H1 (cell line): ENCODE results near the gene MYRIP. TPM values are rescaled to one million over a fixed set of nuclear protein-coding genes. Genes with fewer than 3 reads are reported as not detected.

Experiments
- CTCF ChIA-PET: fragments of 300-600 bp; sonication (Branson Sonifier 250); formaldehyde crosslinking; loops from one replicate; lab custom pipeline; 2021; ENCODE audit not compliant: partially characterized antibody; lab: Charles Lee
- POLR2A ChIA-PET: fragments of 300-600 bp; sonication (Branson Sonifier 250); formaldehyde crosslinking; loops from one replicate; lab custom pipeline; 2021; ENCODE audit warnings: inconsistent platforms; ENCODE audit not compliant: partially characterized antibody; lab: Charles Lee
- DNase-seq, 2 experiments: peaks; one replicate each; pipeline versions ENCODE4 v3.0.0 to v3.0.0-alpha.2; 2010 to 2022; ENCODE audit warnings: low spot score in 2 of 2, low read depth in 1 of 2, mixed read lengths in 1 of 2
- FAIRE-seq: peaks from 2 replicates; lab custom pipeline; 2011; peaks lifted over from hg19 to GRCh38; lab: Jason Lieb, UNC
- H2AFZ ChIP-seq: 2 replicates; pipeline ENCODE4 v1.8.1; 2012; ENCODE audit warnings: low read length, inconsistent platforms
- H2AK5ac ChIP-seq: 2 replicates; pipeline ENCODE4 v1.6.1; 2013; ENCODE audit warnings: low read depth, low read length
- H2BK120ac ChIP-seq: replicated peaks from 2 replicates; pipeline ENCODE3; 2013; ENCODE audit warnings: low read depth, low read length, inconsistent platforms
- H2BK12ac ChIP-seq: 2 replicates; pipeline ENCODE4 v1.6.1; 2013; ENCODE audit warnings: low read depth, low read length
- H2BK15ac ChIP-seq: 2 replicates; pipeline ENCODE4 v1.6.1; 2013; ENCODE audit warnings: low read length
- H2BK20ac ChIP-seq: 2 replicates; pipeline ENCODE4 v1.6.1; 2013; ENCODE audit warnings: low read length
- H2BK5ac ChIP-seq: 2 replicates; pipeline ENCODE4 v1.6.1; 2013; ENCODE audit warnings: low read depth, low read length
- H3K14ac ChIP-seq: 2 replicates; pipeline ENCODE4 v1.6.1; 2013; ENCODE audit warnings: inconsistent platforms; ENCODE audit not compliant: insufficient read length
- H3K18ac ChIP-seq: 2 replicates; pipeline ENCODE4 v1.6.1; 2013; ENCODE audit warnings: low read length; ENCODE audit errors: extremely low read depth
- H3K23ac ChIP-seq: 2 replicates; pipeline ENCODE4 v1.6.1; 2013; ENCODE audit warnings: inconsistent platforms; ENCODE audit not compliant: insufficient read length
- H3K23me2 ChIP-seq: 2 replicates; pipeline ENCODE4 v1.6.1; 2013; ENCODE audit warnings: low read depth, low read length
- H3K27ac ChIP-seq: 2 replicates; pipeline ENCODE4 v1.6.1; 2011; ENCODE audit warnings: low read depth, low read length, inconsistent platforms
- H3K27me3 ChIP-seq, 4 experiments: replicated peaks in 1 of 4; 1 replicate in 1 of 4; 2 replicates in 3 of 4; pipeline versions ENCODE4 v1.6.1 to v1.8.1; 2011 to 2013; ENCODE audit warnings: low read length in 3 of 4, mild to moderate bottlenecking in 3 of 4, inconsistent platforms in 2 of 4, mixed read lengths in 2 of 4, moderate library complexity in 1 of 4; ENCODE audit not compliant: control insufficient read depth in 3 of 4, insufficient read depth in 3 of 4; ENCODE audit errors: extremely low read depth in 1 of 4
- H3K36me3 ChIP-seq, 4 experiments: 2 replicates each; pipeline versions ENCODE4 v1.6.1 to v1.8.1; 2011 to 2013; ENCODE audit warnings: mild to moderate bottlenecking in 4 of 4, low read length in 3 of 4, moderate library complexity in 2 of 4, control low read depth in 1 of 4, inconsistent platforms in 1 of 4; ENCODE audit not compliant: insufficient read depth in 4 of 4, control insufficient read depth in 2 of 4
- H3K4ac ChIP-seq: replicated peaks from 2 replicates; pipeline ENCODE3; 2013; ENCODE audit warnings: low read length, low read depth, mixed read lengths, inconsistent platforms; ENCODE audit not compliant: insufficient read length
- H3K4me1 ChIP-seq, 4 experiments: replicated peaks in 1 of 4; 1 replicate in 1 of 4; 2 replicates in 3 of 4; pipeline versions ENCODE4 v1.6.1 to v1.8.1; 2011 to 2013; ENCODE audit warnings: low read length in 3 of 4, inconsistent platforms in 2 of 4, mixed read lengths in 1 of 4; ENCODE audit not compliant: insufficient read depth in 4 of 4, control insufficient read depth in 3 of 4
- H3K4me2 ChIP-seq, 2 experiments: 2 replicates each; pipeline versions ENCODE4 v1.6.1 to v1.8.1; 2011 to 2013; ENCODE audit warnings: low read depth in 2 of 2, low read length in 2 of 2, control low read depth in 1 of 2, inconsistent platforms in 1 of 2, mild to moderate bottlenecking in 1 of 2; ENCODE audit not compliant: insufficient read depth in 1 of 2
- H3K4me3 ChIP-seq, 4 experiments: fragments of 200-600, 300-600 bp in 1 of 4; sonication (generic), shearing (Covaris generic), sonication (Bioruptor Twin) in 1 of 4; 2 replicates each; pipeline versions ENCODE4 v1.5.1 to v1.8.1; 2011 to 2016; ENCODE audit warnings: low read length in 4 of 4, low read depth in 3 of 4, control low read depth in 2 of 4, inconsistent platforms in 2 of 4, mild to moderate bottlenecking in 2 of 4, mixed read lengths in 1 of 4, moderate library complexity in 1 of 4; ENCODE audit not compliant: insufficient read depth in 2 of 4; ENCODE audit errors: extremely low read depth in 1 of 4
- H3K56ac ChIP-seq: replicated peaks from 2 replicates; pipeline ENCODE3; 2013; ENCODE audit warnings: low read depth, mild to moderate bottlenecking, mixed read lengths, low read length, inconsistent platforms; ENCODE audit not compliant: insufficient read length
- H3K79me1 ChIP-seq: 2 replicates; pipeline ENCODE4 v1.6.1; 2013; ENCODE audit warnings: low read depth, low read length, control low read depth
- H3K79me2 ChIP-seq, 2 experiments: 2 replicates each; pipeline versions ENCODE4 v1.6.1 to v1.8.1; 2012 to 2013; ENCODE audit warnings: low read length in 2 of 2, mild to moderate bottlenecking in 2 of 2, inconsistent platforms in 1 of 2; ENCODE audit not compliant: insufficient read depth in 2 of 2, control insufficient read depth in 1 of 2
- H3K9ac ChIP-seq, 4 experiments: replicated peaks in 1 of 4; 1 replicate in 1 of 4; 2 replicates in 3 of 4; pipeline versions ENCODE4 v1.6.1 to v1.8.1; 2011 to 2013; ENCODE audit warnings: low read depth in 3 of 4, low read length in 3 of 4, control low read depth in 2 of 4, mild to moderate bottlenecking in 2 of 4, moderate library complexity in 2 of 4, inconsistent platforms in 1 of 4; ENCODE audit errors: extremely low read depth in 1 of 4
- H3K9me3 ChIP-seq, 2 experiments: 2 replicates each; pipeline versions ENCODE4 v1.6.1 to v1.8.1; 2012 to 2013; ENCODE audit warnings: mild to moderate bottlenecking in 2 of 2, moderate library complexity in 2 of 2, control low read depth in 1 of 2, inconsistent platforms in 1 of 2, low read depth in 1 of 2, low read length in 1 of 2, mixed read lengths in 1 of 2; ENCODE audit not compliant: insufficient read depth in 2 of 2
- H4K20me1 ChIP-seq, 2 experiments: replicated peaks in 1 of 2; 2 replicates each; pipeline versions ENCODE3 to v1.8.1; 2011 to 2013; ENCODE audit warnings: inconsistent platforms in 2 of 2, low read length in 2 of 2, mild to moderate bottlenecking in 1 of 2; ENCODE audit not compliant: insufficient read depth in 2 of 2, control insufficient read depth in 1 of 2
- H4K5ac ChIP-seq: 2 replicates; pipeline ENCODE4 v1.6.1; 2013; ENCODE audit warnings: low read length, low read depth, mixed read lengths, inconsistent platforms; ENCODE audit not compliant: insufficient read length
- H4K8ac ChIP-seq: 2 replicates; pipeline ENCODE4 v1.8.0; 2013; ENCODE audit warnings: mild to moderate bottlenecking, moderate library complexity, low read length, inconsistent platforms; ENCODE audit not compliant: insufficient read depth; ENCODE audit errors: extremely low read depth
- H4K91ac ChIP-seq: replicated peaks from 2 replicates; pipeline ENCODE3; 2013; ENCODE audit warnings: low read length, mixed read lengths, inconsistent platforms; ENCODE audit not compliant: insufficient read length
- CBX5 ChIP-seq: fragments of 300-800, 300-1000 bp; sonication (generic); IDR thresholded peaks from 2 replicates; pipeline ENCODE4 v1.7.1; 2016; ENCODE audit warnings: antibody characterized with exemption, low read length, low read depth
- CHD1 ChIP-seq: IDR thresholded peaks from 2 replicates; pipeline ENCODE4 v1.6.1; 2012; ENCODE audit warnings: low read depth, low read length, improper control_type of control experiment
- EGR1 ChIP-seq: IDR thresholded peaks from 2 replicates; pipeline ENCODE4 v1.6.1; 2011; ENCODE audit warnings: low read depth, low read length, borderline replicate concordance
- FOSL1 ChIP-seq: IDR thresholded peaks from 2 replicates; pipeline ENCODE4 v1.6.1; 2011; ENCODE audit warnings: mild to moderate bottlenecking, low read depth, low read length, moderate library complexity; ENCODE audit not compliant: insufficient read depth
- GTF2F1 ChIP-seq: IDR thresholded peaks from 2 replicates; pipeline ENCODE4 v1.6.1; 2012; ENCODE audit warnings: low read depth, low read length, improper control_type of control experiment, borderline replicate concordance
- POU5F1 ChIP-seq: IDR thresholded peaks from 2 replicates; pipeline ENCODE4 v1.6.1; 2011; ENCODE audit warnings: low read depth, mild to moderate bottlenecking, low read length, moderate library complexity
- RAD21 ChIP-seq, 2 experiments: IDR thresholded peaks in 1 of 2; conservative IDR thresholded peaks in 1 of 2; 2 replicates each; pipeline ENCODE4 v1.6.1; 2011; ENCODE audit warnings: low read depth in 2 of 2, low read length in 2 of 2, improper control_type of control experiment in 1 of 2, inconsistent platforms in 1 of 2, mild to moderate bottlenecking in 1 of 2, moderate library complexity in 1 of 2
- RFX5 ChIP-seq: IDR thresholded peaks from 2 replicates; pipeline ENCODE4 v1.6.1; 2011; ENCODE audit warnings: low read depth, low read length, improper control_type of control experiment, borderline replicate concordance
- RNF2 ChIP-seq: fragments of 200-900, 300-1000 bp; sonication (generic); IDR thresholded peaks from 2 replicates; pipeline ENCODE4 v1.7.1; 2016; ENCODE audit warnings: borderline replicate concordance, low read depth, mild to moderate bottlenecking, antibody characterized with exemption, low read length; ENCODE audit not compliant: poor library complexity, severe bottlenecking; ENCODE audit errors: missing control alignments
- SIRT6 ChIP-seq: IDR thresholded peaks from one replicate; pipeline ENCODE4 v1.7.1; 2012; ENCODE audit warnings: low read length, inconsistent platforms
- SIX5 ChIP-seq: IDR thresholded peaks from 2 replicates; pipeline ENCODE4 v1.6.1; 2011; ENCODE audit warnings: mild to moderate bottlenecking, low read depth, low read length
- TBP ChIP-seq: IDR thresholded peaks from 2 replicates; pipeline ENCODE4 v1.6.1; 2011; ENCODE audit warnings: low read depth, low read length, improper control_type of control experiment
- TEAD4 ChIP-seq: IDR thresholded peaks from 2 replicates; pipeline ENCODE4 v1.6.1; 2012; ENCODE audit warnings: low read depth, low read length, inconsistent platforms, mixed read lengths
- USF2 ChIP-seq: IDR thresholded peaks from 2 replicates; pipeline ENCODE4 v1.6.1; 2011; ENCODE audit warnings: low read length, improper control_type of control experiment
- WGBS, 2 experiments: shearing (Covaris generic) in 1 of 2; methylation state at CpG; one replicate each; pipeline versions ENCODE4 v1.1.6 to v1.1.7; 2013 to 2015; ENCODE audit warnings: low lambda C conversion rate in 2 of 2, mixed read lengths in 2 of 2, inconsistent platforms in 1 of 2, low coverage in 1 of 2, missing lambda C conversion rate in 1 of 2; ENCODE audit not compliant: insufficient replicate concordance in 2 of 2, insufficient coverage in 1 of 2, insufficient read length in 1 of 2; ENCODE audit errors: extremely low coverage in 1 of 2, missing lambda C conversion rate in 1 of 2; 5-methylcytosine and 5-hydroxymethylcytosine counted together
- polyA plus RNA-seq, 7 experiments: library from polyadenylated mRNA; depleted of rRNA in 3 of 7; stranded (reverse) in 5 of 7; unstranded in 2 of 7; fragments of >200 nt in 5 of 7; fragments of 200-250 nt in 2 of 7; gene quantifications; 1 replicate in 5 of 7; 2 replicates in 1 of 7; 4 replicates in 1 of 7; pipeline versions ENCODE4 v1.2.1 to v1.2.3, GENCODE V29; 2011 to 2013; ENCODE audit warnings: missing spikeins in 2 of 7, mixed read lengths in 2 of 7
- total RNA-seq: library from RNA; stranded (reverse); fragmentation: NEBNext Ultra II Directional; extraction: Animal tissue kit (Norgen Biotek cat#: 25700); gene quantifications from 2 replicates; pipeline ENCODE4 v1.2.1, GENCODE V29; 2021

The MYRIP gene
- total and polyA plus RNA-seq, 2 of the 8 experiments (the other 6 are each of a cell fraction or from before 2014, with no cell fraction given), result 0.54 to 4.3 TPM

- H4K20me1 ChIP-seq, result no peaks in the 10 kb centered on the region
- no peaks in the 10 kb centered on the region for H3K36me3 ChIP-seq
- H3K27ac ChIP-seq, result no peak overlapping the region
- H2BK120ac ChIP-seq, result no peak overlapping the region
- no peak overlapping the region for H3K4me3 ChIP-seq
- no peak overlapping the region for H2BK15ac ChIP-seq
- H3K56ac ChIP-seq, result no peak overlapping the region
- H3K23me2 ChIP-seq, result peaks cover 2% of the 10 kb centered on the region; the same call in 1 of the 2 replicates
- CTCF ChIA-PET, result interaction anchor here (0.9 kb wide), 1 partner anchor 33 kb away, joined by 3 read pairs; no protein-coding TSS in a partner anchor
- H3K79me2 ChIP-seq, result no peaks in the 10 kb centered on the region
- no peak overlapping the region for H3K4ac ChIP-seq
- no peaks in the 10 kb centered on the region for H3K79me1 ChIP-seq
- H2BK5ac ChIP-seq, result no peak overlapping the region
- H3K4me2 ChIP-seq, result no peak overlapping the region
- DNase-seq (no peak), FAIRE-seq (no peak)
- no peak overlapping the region for H4K91ac ChIP-seq
- H3K9ac ChIP-seq, result no peak overlapping the region
- H3K18ac ChIP-seq, result no peak overlapping the region
- peaks cover 7 to 16% of the 10 kb centered on the region in 2 experiments for H3K9me3 ChIP-seq
- no peak overlapping the region for H4K5ac ChIP-seq
- no peak overlapping the region for H2BK20ac ChIP-seq
- POLR2A ChIA-PET, result no interaction called here
- WGBS, 2 experiments, result 86% methylated on average over 4 of the region's 4 CpGs; no CpG with 5 or more reads in 1 of the 2 experiments
- no peak overlapping the region for H2BK12ac ChIP-seq
- H3K4me1 ChIP-seq, result no peaks in the 10 kb centered on the region
- H3K14ac ChIP-seq, result no peak overlapping the region
- no peaks in the 10 kb centered on the region for H3K27me3 ChIP-seq
- H2AFZ ChIP-seq, result no peak overlapping the region
- H3K23ac ChIP-seq, result no peak overlapping the region
- no peak overlapping the region for H2AK5ac ChIP-seq
- no peak overlapping the region for H4K8ac ChIP-seq
- no peak for TF ChIP-seq SIRT6
- no peak for TF ChIP-seq SIX5
- TF ChIP-seq RNF2, result no peak
- no peak for TF ChIP-seq TEAD4
- no peak for TF ChIP-seq EGR1
- TF ChIP-seq CHD1, result no peak
- TF ChIP-seq GTF2F1, result no peak
- TF ChIP-seq POU5F1, result no peak
- no peak for TF ChIP-seq TBP
- TF ChIP-seq CBX5, result no peak
- TF ChIP-seq USF2, result no peak
- no peak for TF ChIP-seq FOSL1
- no peak for TF ChIP-seq RFX5
- no peak for TF ChIP-seq RAD21 (IDR thresholded peaks at IDR 0.05 in 1 of 2, conservative IDR thresholded peaks at IDR 0.05 in 1 of 2; ENCODE audit: low read depth in 2 of 2, low read length in 2 of 2)
Measured at GRCh38 chr3:39780352-39780751, 29.1 kb upstream of the MYRIP start.
